Breast epithelium (tissue), 4 donors: Measurements from ENCODE around the gene ARF1. TPM values are rescaled to one million over a fixed set of nuclear protein-coding genes. Genes with fewer than 3 reads are reported as not detected.
"Not testable (repeated sequence)": the region's sequence is repeated elsewhere in the genome, so short reads cannot be mapped to it uniquely, and the experiment has no call there.

ENCODE experiments used
- DNase-seq, 2 donors: peaks; one replicate each; pipeline ENCODE4 v3.0.0-alpha.2; 2019; ENCODE audit warnings: low spot score in 2 of 2
- H3K27ac ChIP-seq, 2 donors: fragments of 200-600 bp; sonication (generic) in 1 of 2; one replicate each; pipeline ENCODE4 v1.5.1; 2016 to 2019; ENCODE audit warnings: mild to moderate bottlenecking in 1 of 2
- H3K27me3 ChIP-seq, 2 donors: fragments of 200-600 bp; sonication (generic) in 1 of 2; one replicate each; pipeline versions ENCODE4 v1.5.1 to v1.6.0; 2017 to 2019; ENCODE audit warnings: control low read depth in 1 of 2, mild to moderate bottlenecking in 1 of 2
- H3K36me3 ChIP-seq: fragments of 200-600 bp; one replicate; pipeline ENCODE4 v1.5.1; 2019
- H3K4me1 ChIP-seq, 2 donors: fragments of 200-600 bp; sonication (generic); one replicate each; pipeline ENCODE4 v1.5.1; 2016 to 2019; ENCODE audit warnings: control low read depth in 1 of 2
- H3K4me3 ChIP-seq, 3 donors: fragments of 200-600 bp; sonication (generic); 1 replicate in 2 of 3; 2 replicates in 1 of 3; pipeline ENCODE4 v1.5.1; 2016 to 2019; ENCODE audit warnings: mild to moderate bottlenecking in 3 of 3, moderate library complexity in 2 of 3
- H3K9me3 ChIP-seq, 2 donors: fragments of 200-600 bp; sonication (generic) in 1 of 2; one replicate each; pipeline ENCODE4 v1.5.1; 2016 to 2019; ENCODE audit warnings: control low read depth in 1 of 2
- CTCF ChIP-seq, 3 donors: fragments of 450-650 bp; IDR thresholded peaks; one replicate each; pipeline ENCODE4 v1.5.1; 2016 to 2017; ENCODE audit warnings: antibody characterized with exemption in 3 of 3, mild to moderate bottlenecking in 3 of 3, moderate library complexity in 3 of 3
- POLR2A ChIP-seq: fragments of 450-650 bp; IDR thresholded peaks from one replicate; pipeline ENCODE4 v1.6.1; 2016; ENCODE audit warnings: antibody characterized with exemption, mild to moderate bottlenecking, moderate library complexity
- POLR2AphosphoS5 ChIP-seq, 3 donors: sonication (generic); formaldehyde crosslinking; IDR thresholded peaks; one replicate each; pipeline ENCODE4 v1.6.1; 2017; ENCODE audit warnings: antibody characterized with exemption in 3 of 3
- intact Hi-C: fragments of 100-400 bp; cut with DNase I; formaldehyde crosslinking; loops from one replicate; pipeline ENCODE4 v1.15.1; 2023; ENCODE audit warnings: low total_unique reads
- total RNA-seq, 3 donors: library from RNA; depleted of rRNA; stranded (reverse); fragments of >200 nt; gene quantifications; one replicate each; pipeline ENCODE4 v1.1.0, GENCODE V29; 2016

The ARF1 gene
- total RNA-seq, 3 donors from 2014 or later = 263 to 295 (median 292) TPM

GRCh38 chr1:228109962-228110488 lies 27.5 kb downstream of the ARF1 start:
- Histone ChIP-seq H3K36me3 (no peaks in the 10 kb centered on the region), H3K4me1 (peaks cover 7 to 9% of the 10 kb centered on the region in 2 donors), H3K4me3 (peak overlapping the region; percentile 74 to 99 (median 93)), H3K27ac (peak overlapping the region; percentile 94 to 97), H3K9me3 (no peaks in the 10 kb centered on the region), H3K27me3 (no peaks in the 10 kb centered on the region)
- no peak for TF ChIP-seq POLR2A
- no peak for TF ChIP-seq POLR2AphosphoS5 (IDR thresholded peaks at IDR 0.05)
- no peak for TF ChIP-seq CTCF (IDR thresholded peaks at IDR 0.05)
- intact Hi-C loops = no loop called here
- no peak for DNase-seq

GRCh38 chr1:228110556-228110955 lies 28.0 kb downstream of the ARF1 start:
- TF ChIP-seq POLR2AphosphoS5 (IDR thresholded peaks at IDR 0.05) (no peak), POLR2A (no peak), CTCF (IDR thresholded peaks at IDR 0.05) (no peak)
- Histone ChIP-seq H3K4me1 (peaks cover 7 to 9% of the 10 kb centered on the region in 2 donors), H3K27ac (peak overlapping the region; percentile 94 to 97), H3K36me3 (no peaks in the 10 kb centered on the region), H3K9me3 (no peaks in the 10 kb centered on the region), H3K4me3 (peak overlapping the region in 1 of 3 donors; percentile 93), H3K27me3 (no peaks in the 10 kb centered on the region)
- no peak for DNase-seq
- intact Hi-C loops = no loop called here

DNA sequence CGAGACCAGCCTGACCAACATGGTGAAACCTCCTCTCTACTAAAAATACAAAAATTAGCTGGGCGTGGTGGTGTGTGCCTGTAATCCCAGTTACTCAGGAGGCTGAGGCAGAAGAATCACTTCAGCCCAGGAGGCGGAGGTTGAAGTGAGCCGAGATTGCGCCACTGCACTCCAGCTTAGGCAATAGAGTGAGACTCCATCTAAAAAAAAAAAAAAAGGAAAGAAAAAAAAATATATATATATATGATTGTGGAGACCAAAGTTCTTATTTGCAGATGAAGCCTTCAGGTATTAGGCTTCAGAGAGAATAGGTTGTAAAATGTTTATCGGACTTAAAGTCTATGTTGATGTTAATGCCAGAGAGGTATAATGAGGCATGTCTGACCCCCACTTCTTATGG lies 28.8 kb downstream of the ARF1 start:
- H3K9me3 ChIP-seq, H3K36me3 ChIP-seq, DNase-seq, H3K4me3 ChIP-seq, H3K27me3 ChIP-seq, intact Hi-C loops, H3K4me1 ChIP-seq: not testable (repeated sequence)
- H3K27ac ChIP-seq = peak overlapping the region in 1 of 2 donors; percentile 94

DNA sequence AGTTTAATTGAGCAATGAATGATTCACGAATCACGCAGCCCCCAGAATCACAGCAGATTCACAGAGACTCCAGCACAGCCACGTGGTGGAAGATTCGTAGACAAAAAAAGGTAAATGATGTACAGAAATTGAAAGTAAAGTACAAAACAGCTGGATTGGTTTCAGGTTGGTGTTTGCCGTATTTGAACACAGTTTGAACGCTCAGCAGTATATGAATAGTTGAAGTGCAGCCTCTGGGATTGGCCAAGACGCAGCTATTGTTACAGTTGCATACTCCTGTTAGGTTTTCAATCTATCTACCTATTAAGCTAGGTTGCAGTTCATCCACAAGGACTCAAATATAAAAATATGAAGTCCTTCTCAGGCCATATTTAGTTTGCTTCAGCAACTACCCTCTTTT lies 29.7 kb downstream of the ARF1 start:
- DNase-seq = no peak
- Histone ChIP-seq H3K9me3 (no peaks in the 10 kb centered on the region), H3K27me3 (no peaks in the 10 kb centered on the region), H3K27ac (no peak overlapping the region), H3K36me3 (no peaks in the 10 kb centered on the region), H3K4me1 (peaks cover 7 to 9% of the 10 kb centered on the region in 2 donors), H3K4me3 (no peak overlapping the region)
- intact Hi-C loops = loop anchor here (2.0 kb wide), 1 partner anchor 33 kb away; no protein-coding TSS in a partner anchor
- TF ChIP-seq POLR2AphosphoS5 (IDR thresholded peaks at IDR 0.05) = no peak
- no peak for TF ChIP-seq CTCF (IDR thresholded peaks at IDR 0.05)
- TF ChIP-seq POLR2A = no peak

DNA sequence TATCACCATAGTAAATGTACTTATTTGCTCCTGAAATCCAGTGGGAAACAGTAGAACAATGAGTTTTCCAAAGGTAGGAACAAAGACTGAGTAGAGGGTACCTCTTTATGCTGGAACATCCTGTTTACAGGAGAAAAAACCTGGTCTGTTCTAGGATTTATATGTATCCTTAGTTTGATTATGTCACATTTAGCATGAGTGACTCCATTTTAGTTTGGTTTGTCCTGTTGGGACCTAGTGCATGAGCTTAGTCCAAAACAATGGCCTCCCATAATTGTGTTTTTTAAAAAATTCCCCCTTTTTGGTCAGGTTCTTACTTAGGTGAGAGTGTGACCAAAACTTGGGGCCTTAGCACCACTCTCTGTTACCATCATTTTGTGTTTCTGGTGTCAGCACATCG lies 30.1 kb downstream of the ARF1 start:
- Histone ChIP-seq H3K27me3 (no peaks in the 10 kb centered on the region), H3K27ac (no peak overlapping the region), H3K36me3 (no peaks in the 10 kb centered on the region), H3K4me3 (no peak overlapping the region), H3K9me3 (no peaks in the 10 kb centered on the region), H3K4me1 (peaks cover 7 to 9% of the 10 kb centered on the region in 2 donors)
- no peak for DNase-seq
- intact Hi-C loops = loop anchor here (2.0 kb wide), 1 partner anchor 34 kb away; no protein-coding TSS in a partner anchor
- no peak for TF ChIP-seq CTCF (IDR thresholded peaks at IDR 0.05)
- TF ChIP-seq POLR2A = no peak
- no peak for TF ChIP-seq POLR2AphosphoS5 (IDR thresholded peaks at IDR 0.05)
